ENCODE results near the gene DGCR2. TPM values are rescaled to one million over a fixed set of nuclear protein-coding genes. Genes with fewer than 3 reads are reported as not detected.

Gene DGCR2
- total RNA-seq, 1 donor from 2014 or later, result 20.6 TPM

DNA sequence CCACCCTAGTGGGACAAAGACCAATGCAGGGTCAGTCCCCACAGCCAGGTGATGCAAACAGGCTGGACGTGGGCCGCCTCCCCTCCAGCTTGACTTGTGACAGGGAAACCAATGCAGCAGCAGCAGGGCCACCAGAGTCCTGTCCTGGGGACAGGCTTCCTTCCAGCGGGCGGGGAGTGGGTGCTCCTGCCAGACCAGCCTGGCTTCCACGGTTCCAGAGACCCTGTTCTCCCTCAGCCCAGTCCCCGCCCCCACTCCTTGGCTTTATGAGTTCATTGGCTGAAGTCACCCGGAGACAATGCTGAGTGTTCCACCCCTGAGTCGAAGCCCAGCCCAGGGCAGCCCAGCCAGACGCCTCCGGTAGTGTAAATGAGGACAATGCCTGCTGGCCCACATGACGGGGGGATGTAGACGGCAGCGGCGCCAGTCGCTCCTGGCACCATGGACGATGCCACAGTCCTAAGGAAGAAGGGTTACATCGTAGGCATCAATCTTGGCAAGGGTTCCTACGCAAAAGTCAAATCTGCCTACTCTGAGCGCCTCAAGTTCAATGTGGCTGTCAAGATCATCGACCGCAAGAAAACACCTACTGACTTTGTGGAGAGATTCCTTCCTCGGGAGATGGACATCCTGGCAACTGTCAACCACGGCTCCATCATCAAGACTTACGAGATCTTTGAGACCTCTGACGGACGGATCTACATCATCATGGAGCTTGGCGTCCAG, 8.9 kb upstream of the DGCR2 start, which contains the start of gene TSSK2:
TSS of gene TSSK2 (plus strand) at position 350 of the 726 bp plus-strand sequence. CDS start at position 442, 92 bp downstream.
- Mint-ChIP-seq H3K9me3 (no peaks in the 10 kb centered on the region), H3K27ac (no peak within 1 kb of the TSS), H3K36me3 (peaks cover 12% of the 10 kb centered on the region), H3K4me1 (no peaks in the 10 kb centered on the region), H3K4me3 (no peak within 1 kb of the TSS), H3K27me3 (ENCODE audit: insufficient read depth, low read depth) (peaks cover 7% of the 10 kb centered on the region)
- Histone ChIP-seq H3K9ac (no peak within 1 kb of the TSS), H3K36me3 (no peaks in the 10 kb centered on the region), H3K4me1 (no peaks in the 10 kb centered on the region), H3K27ac (no peak within 1 kb of the TSS), H3F3A (ENCODE audit: low read depth) (no peaks in the 10 kb centered on the region), H2AFZ (replicated peaks) (no peak within 1 kb of the TSS), H3K9me3 (ENCODE audit: low read depth) (no peaks in the 10 kb centered on the region), H3K79me2 (ENCODE audit: low read depth) (no peaks in the 10 kb centered on the region), H4K20me1 (ENCODE audit: low read depth) (no peaks in the 10 kb centered on the region), H3K4me2 (no peak within 1 kb of the TSS), H3K4me3 (no peak within 1 kb of the TSS), H3K27me3 (no peaks in the 10 kb centered on the region)
- TF ChIP-seq, protein P1, sequence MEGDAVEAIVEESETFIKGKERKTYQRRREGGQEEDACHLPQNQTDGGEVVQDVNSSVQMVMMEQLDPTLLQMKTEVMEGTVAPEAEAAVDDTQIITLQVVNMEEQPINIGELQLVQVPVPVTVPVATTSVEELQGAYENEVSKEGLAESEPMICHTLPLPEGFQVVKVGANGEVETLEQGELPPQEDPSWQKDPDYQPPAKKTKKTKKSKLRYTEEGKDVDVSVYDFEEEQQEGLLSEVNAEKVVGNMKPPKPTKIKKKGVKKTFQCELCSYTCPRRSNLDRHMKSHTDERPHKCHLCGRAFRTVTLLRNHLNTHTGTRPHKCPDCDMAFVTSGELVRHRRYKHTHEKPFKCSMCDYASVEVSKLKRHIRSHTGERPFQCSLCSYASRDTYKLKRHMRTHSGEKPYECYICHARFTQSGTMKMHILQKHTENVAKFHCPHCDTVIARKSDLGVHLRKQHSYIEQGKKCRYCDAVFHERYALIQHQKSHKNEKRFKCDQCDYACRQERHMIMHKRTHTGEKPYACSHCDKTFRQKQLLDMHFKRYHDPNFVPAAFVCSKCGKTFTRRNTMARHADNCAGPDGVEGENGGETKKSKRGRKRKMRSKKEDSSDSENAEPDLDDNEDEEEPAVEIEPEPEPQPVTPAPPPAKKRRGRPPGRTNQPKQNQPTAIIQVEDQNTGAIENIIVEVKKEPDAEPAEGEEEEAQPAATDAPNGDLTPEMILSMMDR (IDR thresholded peaks at IDR 0.05), result no peak
- TF ChIP-seq EZH2 (IDR thresholded peaks at IDR 0.05), result no peak
- TF ChIP-seq EZH2phosphoT487 (IDR thresholded peaks at IDR 0.05), result no peak
- no peak for DNase-seq (ENCODE audit: low spot score)

GRCh38 chr22:19129871-19130270, 7.7 kb upstream of the DGCR2 start:
- Histone ChIP-seq H3K27ac (no peak overlapping the region), H3K36me3 (no peaks in the 10 kb centered on the region), H3K9me3 (ENCODE audit: low read depth) (no peaks in the 10 kb centered on the region), H3K4me1 (no peaks in the 10 kb centered on the region), H3K4me2 (no peak overlapping the region), H2AFZ (replicated peaks) (no peak overlapping the region), H3K27me3 (no peaks in the 10 kb centered on the region), H4K20me1 (ENCODE audit: low read depth) (no peaks in the 10 kb centered on the region), H3K9ac (no peak overlapping the region), H3K79me2 (ENCODE audit: low read depth) (no peaks in the 10 kb centered on the region), H3F3A (ENCODE audit: low read depth) (no peaks in the 10 kb centered on the region), H3K4me3 (no peak overlapping the region)
- Mint-ChIP-seq H3K36me3 (peaks cover 7% of the 10 kb centered on the region), H3K4me1 (no peaks in the 10 kb centered on the region), H3K9me3 (no peaks in the 10 kb centered on the region), H3K4me3 (no peak overlapping the region), H3K27me3 (ENCODE audit: insufficient read depth, low read depth) (peaks cover 8% of the 10 kb centered on the region), H3K27ac (peak overlapping the region; percentile 12)
- DNase-seq (ENCODE audit: low spot score), result no peak
- TF ChIP-seq EZH2 (IDR thresholded peaks at IDR 0.05), result no peak
- TF ChIP-seq, protein P1 (IDR thresholded peaks at IDR 0.05), result no peak

DNA sequence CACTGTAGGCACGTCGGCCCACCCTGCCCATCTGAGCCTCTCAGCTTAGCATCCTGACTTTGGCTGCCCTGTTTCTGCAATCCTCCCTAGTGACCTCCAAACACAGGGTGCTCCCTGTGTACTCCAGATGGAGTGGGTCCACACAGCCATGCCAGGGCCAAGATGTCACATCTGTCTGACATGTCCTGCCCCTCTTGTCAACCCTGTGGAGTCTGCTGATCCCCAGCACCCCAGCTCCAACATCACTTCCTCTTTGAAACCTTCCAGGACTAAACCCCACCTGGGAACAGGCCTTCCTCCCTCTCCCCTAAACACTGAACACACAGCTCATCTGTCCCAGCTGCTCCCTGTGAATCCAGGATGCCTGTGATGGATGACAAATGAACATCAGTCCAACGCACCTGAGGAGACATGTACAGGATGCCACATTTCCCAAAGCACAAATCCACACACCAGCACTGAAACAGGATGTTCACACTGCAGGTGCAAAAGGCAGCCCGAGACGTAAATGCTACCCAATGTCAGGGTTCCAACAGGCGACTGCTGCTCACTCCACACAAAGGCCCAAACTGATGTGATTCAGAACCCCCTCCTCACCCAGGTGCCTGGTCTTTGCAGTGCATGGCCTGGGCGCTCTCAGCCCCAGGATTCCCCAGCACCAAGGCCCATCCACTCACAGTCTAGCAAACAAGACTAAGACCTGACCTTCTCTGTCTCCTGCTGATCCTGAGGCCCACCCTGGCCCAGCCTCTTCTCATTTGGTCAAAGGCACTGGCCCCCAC, 6.9 kb upstream of the DGCR2 start:
- Histone ChIP-seq H2AFZ (replicated peaks) (no peak overlapping the region), H3F3A (ENCODE audit: low read depth) (no peaks in the 10 kb centered on the region), H3K4me2 (no peak overlapping the region), H3K9ac (no peak overlapping the region), H3K36me3 (no peaks in the 10 kb centered on the region), H3K27me3 (no peaks in the 10 kb centered on the region), H3K4me1 (no peaks in the 10 kb centered on the region), H3K27ac (no peak overlapping the region), H3K4me3 (no peak overlapping the region), H4K20me1 (ENCODE audit: low read depth) (no peaks in the 10 kb centered on the region), H3K9me3 (ENCODE audit: low read depth) (no peaks in the 10 kb centered on the region), H3K79me2 (ENCODE audit: low read depth) (no peaks in the 10 kb centered on the region)
- DNase-seq (ENCODE audit: low spot score), result no peak
- Mint-ChIP-seq H3K27ac (no peak overlapping the region), H3K9me3 (no peaks in the 10 kb centered on the region), H3K4me3 (no peak overlapping the region), H3K36me3 (peaks cover 7% of the 10 kb centered on the region), H3K27me3 (ENCODE audit: insufficient read depth, low read depth) (peaks cover 7% of the 10 kb centered on the region), H3K4me1 (no peaks in the 10 kb centered on the region)
- no peak for TF ChIP-seq EZH2 (IDR thresholded peaks at IDR 0.05)
- TF ChIP-seq, protein P1 (IDR thresholded peaks at IDR 0.05), result no peak
- no peak for TF ChIP-seq EZH2phosphoT487 (IDR thresholded peaks at IDR 0.05)
